ENCODE measurements around the gene KMT2C. TPM values are rescaled to one million over a fixed set of nuclear protein-coding genes. Genes with fewer than 3 reads are reported as not detected.

KMT2C gene
- total RNA-seq, 1 experiment from 2014 or later: 45.4 TPM

DNA sequence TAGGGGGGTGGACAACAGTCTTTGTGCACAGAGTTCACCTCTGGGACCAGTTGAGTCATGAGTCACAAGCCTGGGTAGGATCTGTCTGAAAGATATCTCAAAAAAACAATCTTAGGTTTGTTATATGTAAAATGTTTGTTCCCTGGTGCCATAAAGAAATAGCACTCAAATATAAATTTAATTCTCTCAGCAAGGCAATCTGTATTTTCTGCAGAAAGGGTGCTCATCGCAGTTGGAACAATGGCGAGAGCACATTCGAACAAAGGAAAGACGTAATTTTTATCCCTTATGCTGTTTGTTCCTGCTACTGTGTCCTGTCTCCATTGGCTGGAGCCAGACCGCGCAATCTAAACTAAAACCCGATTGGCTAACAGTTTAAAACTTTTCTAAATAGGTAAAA is 346.6 kb downstream of the KMT2C start (continued):
- TF ChIP-seq, protein P1, sequence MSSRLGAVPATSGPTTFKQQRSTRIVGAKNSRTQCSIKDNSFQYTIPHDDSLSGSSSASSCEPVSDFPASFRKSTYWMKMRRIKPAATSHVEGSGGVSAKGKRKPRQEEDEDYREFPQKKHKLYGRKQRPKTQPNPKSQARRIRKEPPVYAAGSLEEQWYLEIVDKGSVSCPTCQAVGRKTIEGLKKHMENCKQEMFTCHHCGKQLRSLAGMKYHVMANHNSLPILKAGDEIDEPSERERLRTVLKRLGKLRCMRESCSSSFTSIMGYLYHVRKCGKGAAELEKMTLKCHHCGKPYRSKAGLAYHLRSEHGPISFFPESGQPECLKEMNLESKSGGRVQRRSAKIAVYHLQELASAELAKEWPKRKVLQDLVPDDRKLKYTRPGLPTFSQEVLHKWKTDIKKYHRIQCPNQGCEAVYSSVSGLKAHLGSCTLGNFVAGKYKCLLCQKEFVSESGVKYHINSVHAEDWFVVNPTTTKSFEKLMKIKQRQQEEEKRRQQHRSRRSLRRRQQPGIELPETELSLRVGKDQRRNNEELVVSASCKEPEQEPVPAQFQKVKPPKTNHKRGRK (CRISPR knock-in tag; IDR thresholded peaks at IDR 0.05; ENCODE audit: borderline replicate concordance): no peak

DNA sequence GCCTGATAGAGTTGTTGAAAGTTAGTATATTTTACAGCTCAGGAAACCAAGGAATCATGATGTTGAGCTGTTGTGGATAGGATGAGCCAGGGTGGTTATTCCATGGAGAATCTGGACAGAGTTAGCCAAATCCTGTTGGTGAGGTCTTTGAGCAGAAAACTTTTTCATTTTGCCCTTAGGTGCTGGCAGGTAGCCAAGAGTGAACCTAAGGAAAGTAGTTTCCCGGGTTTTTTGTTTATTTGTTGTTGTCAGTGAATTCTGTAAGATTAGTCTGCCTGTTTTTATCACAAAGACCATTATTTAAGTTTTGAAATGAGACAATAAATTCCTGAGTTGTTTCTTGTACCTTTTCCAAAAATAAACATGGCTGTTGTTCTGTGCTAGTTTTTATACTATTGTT is 349.3 kb downstream of the KMT2C start:
- Mint-ChIP-seq H3K9me3 (peaks cover 16% of the 10 kb centered on the region), H3K36me3 (peaks cover 15% of the 10 kb centered on the region), H3K27ac (0 out of 2 replicates have a peak overlapping the region, but pooled peaks have one; percentile 30), H3K27me3 (ENCODE audit: low read depth) (no peaks in the 10 kb centered on the region), H3K4me3 (no peak overlapping the region), H3K4me1 (peaks cover 39% of the 10 kb centered on the region)
- CTCF ChIA-PET: no interaction called here
- no peak for ATAC-seq
- POLR2A ChIA-PET: no interaction called here
- no peak for DNase-seq (ENCODE audit: low spot score)
- TF ChIP-seq, protein P2, sequence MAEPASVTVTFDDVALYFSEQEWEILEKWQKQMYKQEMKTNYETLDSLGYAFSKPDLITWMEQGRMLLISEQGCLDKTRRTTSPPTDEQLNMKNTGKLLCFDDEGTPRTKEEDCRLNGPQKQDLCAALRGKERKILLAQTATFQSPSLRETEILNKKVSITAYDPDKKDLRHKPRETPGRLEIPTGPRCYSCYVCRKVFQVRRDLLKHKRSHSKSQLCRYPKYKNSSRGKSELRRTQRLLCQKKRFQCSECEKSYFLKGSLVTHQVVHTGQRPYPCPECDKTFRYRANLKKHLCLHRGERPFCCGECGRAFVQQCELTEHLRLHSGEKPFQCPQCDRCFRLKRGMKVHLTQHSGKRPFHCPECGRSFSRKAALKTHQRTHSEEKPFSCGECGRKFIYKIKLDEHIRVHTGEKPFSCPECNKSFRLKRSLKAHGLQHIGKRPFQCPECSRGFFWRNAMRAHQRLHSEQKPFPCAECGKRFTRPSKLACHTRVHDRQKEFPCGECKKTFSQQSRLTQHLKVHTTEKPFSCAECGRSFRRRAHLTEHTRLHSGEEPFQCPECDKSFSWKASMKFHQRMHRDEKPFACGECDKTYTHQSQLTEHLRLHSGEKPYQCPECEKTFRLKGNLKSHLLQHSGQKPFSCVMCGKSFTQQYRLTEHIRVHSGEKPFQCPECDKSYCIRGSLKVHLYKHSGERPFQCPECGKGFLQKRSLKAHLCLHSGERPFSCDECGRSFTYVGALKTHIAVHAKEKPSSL (CRISPR knock-in tag; conservative IDR thresholded peaks at IDR 0.05): no peak
- TF ChIP-seq, protein P3, sequence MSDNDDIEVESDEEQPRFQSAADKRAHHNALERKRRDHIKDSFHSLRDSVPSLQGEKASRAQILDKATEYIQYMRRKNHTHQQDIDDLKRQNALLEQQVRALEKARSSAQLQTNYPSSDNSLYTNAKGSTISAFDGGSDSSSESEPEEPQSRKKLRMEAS (CRISPR knock-in tag; IDR thresholded peaks at IDR 0.05): no peak
- TF ChIP-seq, protein P4, sequence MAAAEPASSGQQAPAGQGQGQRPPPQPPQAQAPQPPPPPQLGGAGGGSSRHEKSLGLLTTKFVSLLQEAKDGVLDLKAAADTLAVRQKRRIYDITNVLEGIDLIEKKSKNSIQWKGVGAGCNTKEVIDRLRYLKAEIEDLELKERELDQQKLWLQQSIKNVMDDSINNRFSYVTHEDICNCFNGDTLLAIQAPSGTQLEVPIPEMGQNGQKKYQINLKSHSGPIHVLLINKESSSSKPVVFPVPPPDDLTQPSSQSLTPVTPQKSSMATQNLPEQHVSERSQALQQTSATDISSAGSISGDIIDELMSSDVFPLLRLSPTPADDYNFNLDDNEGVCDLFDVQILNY (CRISPR knock-in tag; IDR thresholded peaks at IDR 0.05): no peak
- TF ChIP-seq, protein P5, sequence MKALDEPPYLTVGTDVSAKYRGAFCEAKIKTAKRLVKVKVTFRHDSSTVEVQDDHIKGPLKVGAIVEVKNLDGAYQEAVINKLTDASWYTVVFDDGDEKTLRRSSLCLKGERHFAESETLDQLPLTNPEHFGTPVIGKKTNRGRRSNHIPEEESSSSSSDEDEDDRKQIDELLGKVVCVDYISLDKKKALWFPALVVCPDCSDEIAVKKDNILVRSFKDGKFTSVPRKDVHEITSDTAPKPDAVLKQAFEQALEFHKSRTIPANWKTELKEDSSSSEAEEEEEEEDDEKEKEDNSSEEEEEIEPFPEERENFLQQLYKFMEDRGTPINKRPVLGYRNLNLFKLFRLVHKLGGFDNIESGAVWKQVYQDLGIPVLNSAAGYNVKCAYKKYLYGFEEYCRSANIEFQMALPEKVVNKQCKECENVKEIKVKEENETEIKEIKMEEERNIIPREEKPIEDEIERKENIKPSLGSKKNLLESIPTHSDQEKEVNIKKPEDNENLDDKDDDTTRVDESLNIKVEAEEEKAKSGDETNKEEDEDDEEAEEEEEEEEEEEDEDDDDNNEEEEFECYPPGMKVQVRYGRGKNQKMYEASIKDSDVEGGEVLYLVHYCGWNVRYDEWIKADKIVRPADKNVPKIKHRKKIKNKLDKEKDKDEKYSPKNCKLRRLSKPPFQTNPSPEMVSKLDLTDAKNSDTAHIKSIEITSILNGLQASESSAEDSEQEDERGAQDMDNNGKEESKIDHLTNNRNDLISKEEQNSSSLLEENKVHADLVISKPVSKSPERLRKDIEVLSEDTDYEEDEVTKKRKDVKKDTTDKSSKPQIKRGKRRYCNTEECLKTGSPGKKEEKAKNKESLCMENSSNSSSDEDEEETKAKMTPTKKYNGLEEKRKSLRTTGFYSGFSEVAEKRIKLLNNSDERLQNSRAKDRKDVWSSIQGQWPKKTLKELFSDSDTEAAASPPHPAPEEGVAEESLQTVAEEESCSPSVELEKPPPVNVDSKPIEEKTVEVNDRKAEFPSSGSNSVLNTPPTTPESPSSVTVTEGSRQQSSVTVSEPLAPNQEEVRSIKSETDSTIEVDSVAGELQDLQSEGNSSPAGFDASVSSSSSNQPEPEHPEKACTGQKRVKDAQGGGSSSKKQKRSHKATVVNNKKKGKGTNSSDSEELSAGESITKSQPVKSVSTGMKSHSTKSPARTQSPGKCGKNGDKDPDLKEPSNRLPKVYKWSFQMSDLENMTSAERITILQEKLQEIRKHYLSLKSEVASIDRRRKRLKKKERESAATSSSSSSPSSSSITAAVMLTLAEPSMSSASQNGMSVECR (CRISPR knock-in tag; IDR thresholded peaks at IDR 0.05; ENCODE audit: borderline replicate concordance): no peak
- TF ChIP-seq, protein P6, sequence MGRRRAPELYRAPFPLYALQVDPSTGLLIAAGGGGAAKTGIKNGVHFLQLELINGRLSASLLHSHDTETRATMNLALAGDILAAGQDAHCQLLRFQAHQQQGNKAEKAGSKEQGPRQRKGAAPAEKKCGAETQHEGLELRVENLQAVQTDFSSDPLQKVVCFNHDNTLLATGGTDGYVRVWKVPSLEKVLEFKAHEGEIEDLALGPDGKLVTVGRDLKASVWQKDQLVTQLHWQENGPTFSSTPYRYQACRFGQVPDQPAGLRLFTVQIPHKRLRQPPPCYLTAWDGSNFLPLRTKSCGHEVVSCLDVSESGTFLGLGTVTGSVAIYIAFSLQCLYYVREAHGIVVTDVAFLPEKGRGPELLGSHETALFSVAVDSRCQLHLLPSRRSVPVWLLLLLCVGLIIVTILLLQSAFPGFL (CRISPR knock-in tag; IDR thresholded peaks at IDR 0.05; ENCODE audit: borderline replicate concordance): no peak
- TF ChIP-seq FOXJ3 (CRISPR knock-in tag; IDR thresholded peaks at IDR 0.05; ENCODE audit: borderline replicate concordance) (no peak), ZNF263 (CRISPR knock-in tag; IDR thresholded peaks at IDR 0.05; ENCODE audit: low read depth) (no peak), TEAD4 (CRISPR knock-in tag; IDR thresholded peaks at IDR 0.05) (no peak), NFATC4 (CRISPR knock-in tag; IDR thresholded peaks at IDR 0.05) (no peak), NR1H2 (CRISPR knock-in tag; IDR thresholded peaks at IDR 0.05) (no peak), GRHL2 (CRISPR knock-in tag; IDR thresholded peaks at IDR 0.05; ENCODE audit: insufficient replicate concordance, severe bottlenecking) (no peak)
- TF ChIP-seq, protein P7, sequence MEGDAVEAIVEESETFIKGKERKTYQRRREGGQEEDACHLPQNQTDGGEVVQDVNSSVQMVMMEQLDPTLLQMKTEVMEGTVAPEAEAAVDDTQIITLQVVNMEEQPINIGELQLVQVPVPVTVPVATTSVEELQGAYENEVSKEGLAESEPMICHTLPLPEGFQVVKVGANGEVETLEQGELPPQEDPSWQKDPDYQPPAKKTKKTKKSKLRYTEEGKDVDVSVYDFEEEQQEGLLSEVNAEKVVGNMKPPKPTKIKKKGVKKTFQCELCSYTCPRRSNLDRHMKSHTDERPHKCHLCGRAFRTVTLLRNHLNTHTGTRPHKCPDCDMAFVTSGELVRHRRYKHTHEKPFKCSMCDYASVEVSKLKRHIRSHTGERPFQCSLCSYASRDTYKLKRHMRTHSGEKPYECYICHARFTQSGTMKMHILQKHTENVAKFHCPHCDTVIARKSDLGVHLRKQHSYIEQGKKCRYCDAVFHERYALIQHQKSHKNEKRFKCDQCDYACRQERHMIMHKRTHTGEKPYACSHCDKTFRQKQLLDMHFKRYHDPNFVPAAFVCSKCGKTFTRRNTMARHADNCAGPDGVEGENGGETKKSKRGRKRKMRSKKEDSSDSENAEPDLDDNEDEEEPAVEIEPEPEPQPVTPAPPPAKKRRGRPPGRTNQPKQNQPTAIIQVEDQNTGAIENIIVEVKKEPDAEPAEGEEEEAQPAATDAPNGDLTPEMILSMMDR (IDR thresholded peaks at IDR 0.05): no peak
- TF ChIP-seq, protein P8, sequence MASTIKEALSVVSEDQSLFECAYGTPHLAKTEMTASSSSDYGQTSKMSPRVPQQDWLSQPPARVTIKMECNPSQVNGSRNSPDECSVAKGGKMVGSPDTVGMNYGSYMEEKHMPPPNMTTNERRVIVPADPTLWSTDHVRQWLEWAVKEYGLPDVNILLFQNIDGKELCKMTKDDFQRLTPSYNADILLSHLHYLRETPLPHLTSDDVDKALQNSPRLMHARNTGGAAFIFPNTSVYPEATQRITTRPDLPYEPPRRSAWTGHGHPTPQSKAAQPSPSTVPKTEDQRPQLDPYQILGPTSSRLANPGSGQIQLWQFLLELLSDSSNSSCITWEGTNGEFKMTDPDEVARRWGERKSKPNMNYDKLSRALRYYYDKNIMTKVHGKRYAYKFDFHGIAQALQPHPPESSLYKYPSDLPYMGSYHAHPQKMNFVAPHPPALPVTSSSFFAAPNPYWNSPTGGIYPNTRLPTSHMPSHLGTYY (CRISPR knock-in tag; IDR thresholded peaks at IDR 0.05): no peak
- TF ChIP-seq, protein P9, sequence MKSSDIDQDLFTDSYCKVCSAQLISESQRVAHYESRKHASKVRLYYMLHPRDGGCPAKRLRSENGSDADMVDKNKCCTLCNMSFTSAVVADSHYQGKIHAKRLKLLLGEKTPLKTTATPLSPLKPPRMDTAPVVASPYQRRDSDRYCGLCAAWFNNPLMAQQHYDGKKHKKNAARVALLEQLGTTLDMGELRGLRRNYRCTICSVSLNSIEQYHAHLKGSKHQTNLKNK (CRISPR knock-in tag; IDR thresholded peaks at IDR 0.05): no peak
- TF ChIP-seq, protein P10, sequence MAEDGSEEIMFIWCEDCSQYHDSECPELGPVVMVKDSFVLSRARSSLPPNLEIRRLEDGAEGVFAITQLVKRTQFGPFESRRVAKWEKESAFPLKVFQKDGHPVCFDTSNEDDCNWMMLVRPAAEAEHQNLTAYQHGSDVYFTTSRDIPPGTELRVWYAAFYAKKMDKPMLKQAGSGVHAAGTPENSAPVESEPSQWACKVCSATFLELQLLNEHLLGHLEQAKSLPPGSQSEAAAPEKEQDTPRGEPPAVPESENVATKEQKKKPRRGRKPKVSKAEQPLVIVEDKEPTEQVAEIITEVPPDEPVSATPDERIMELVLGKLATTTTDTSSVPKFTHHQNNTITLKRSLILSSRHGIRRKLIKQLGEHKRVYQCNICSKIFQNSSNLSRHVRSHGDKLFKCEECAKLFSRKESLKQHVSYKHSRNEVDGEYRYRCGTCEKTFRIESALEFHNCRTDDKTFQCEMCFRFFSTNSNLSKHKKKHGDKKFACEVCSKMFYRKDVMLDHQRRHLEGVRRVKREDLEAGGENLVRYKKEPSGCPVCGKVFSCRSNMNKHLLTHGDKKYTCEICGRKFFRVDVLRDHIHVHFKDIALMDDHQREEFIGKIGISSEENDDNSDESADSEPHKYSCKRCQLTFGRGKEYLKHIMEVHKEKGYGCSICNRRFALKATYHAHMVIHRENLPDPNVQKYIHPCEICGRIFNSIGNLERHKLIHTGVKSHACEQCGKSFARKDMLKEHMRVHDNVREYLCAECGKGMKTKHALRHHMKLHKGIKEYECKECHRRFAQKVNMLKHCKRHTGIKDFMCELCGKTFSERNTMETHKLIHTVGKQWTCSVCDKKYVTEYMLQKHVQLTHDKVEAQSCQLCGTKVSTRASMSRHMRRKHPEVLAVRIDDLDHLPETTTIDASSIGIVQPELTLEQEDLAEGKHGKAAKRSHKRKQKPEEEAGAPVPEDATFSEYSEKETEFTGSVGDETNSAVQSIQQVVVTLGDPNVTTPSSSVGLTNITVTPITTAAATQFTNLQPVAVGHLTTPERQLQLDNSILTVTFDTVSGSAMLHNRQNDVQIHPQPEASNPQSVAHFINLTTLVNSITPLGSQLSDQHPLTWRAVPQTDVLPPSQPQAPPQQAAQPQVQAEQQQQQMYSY (CRISPR knock-in tag; IDR thresholded peaks at IDR 0.05): no peak
